ENCODE measurements around the gene DIPK1A. TPM values are rescaled to one million over a fixed set of nuclear protein-coding genes. Genes with fewer than 3 reads are reported as not detected.

DIPK1A gene
- total RNA-seq, 1 donor from 2014 or later = 0.20 TPM

DNA sequence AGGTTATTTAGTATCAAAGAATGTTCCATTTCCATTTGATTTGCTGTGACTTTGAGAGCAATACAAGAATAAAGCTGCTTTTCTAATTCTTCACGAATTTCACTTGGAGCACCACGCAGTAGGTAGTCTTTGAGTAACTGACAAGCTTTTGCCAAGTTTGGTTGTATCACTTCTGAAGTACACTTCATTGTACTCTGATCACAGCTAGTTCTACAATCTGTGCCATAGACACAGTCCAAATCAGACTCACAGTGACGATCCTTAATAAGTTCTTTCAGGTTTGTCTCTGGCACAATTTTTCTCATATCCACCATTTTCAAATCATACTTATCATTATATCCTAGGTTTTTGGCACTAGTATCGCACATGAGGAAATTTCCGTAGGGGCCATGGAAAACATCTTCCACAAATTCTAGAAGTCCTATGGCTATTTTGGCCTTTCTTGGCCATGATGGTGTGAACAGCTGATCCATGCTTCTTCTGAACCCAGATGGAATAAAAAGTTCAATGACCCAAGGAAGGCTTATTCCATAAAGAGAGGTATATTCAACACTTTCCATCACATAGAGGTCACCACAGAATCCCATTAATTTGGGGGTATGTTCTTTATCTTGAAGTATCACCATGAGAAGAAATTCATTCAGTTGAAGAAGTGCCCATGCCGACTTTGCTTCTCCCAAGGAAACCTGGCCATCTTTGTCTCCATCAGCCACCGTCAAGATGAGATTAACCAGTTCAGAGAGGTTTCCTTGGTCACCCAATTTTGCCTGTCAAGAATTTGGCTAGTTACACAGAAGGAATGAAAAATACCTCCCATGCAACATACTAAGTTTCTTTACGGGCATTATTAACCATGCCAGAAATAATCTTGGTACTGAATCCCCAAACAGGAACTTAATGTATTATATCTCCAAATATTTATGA, 117.6 kb downstream of the DIPK1A start:
- no peak for DNase-seq (ENCODE audit: low read depth in 2 of 2)

DNA sequence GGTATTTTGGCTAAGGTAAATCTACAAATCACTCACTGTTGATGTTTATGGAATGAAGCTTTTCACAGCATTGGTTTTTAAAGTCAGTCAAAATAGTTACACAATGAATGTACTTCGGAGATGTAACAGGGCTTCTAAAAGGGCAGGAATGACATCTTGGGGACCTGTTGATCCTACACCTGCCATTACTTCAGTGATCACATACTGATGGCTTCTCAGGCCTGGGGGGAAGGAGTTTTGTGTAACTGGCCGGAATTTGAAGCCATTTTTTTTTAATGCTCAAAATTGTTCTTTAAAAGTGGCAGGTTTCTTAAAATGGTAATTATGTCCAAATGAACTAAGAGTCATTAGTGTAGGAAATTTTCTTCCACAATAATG, 118.2 kb downstream of the DIPK1A start:
- DNase-seq (ENCODE audit: low read depth in 2 of 2) = no peak

DNA sequence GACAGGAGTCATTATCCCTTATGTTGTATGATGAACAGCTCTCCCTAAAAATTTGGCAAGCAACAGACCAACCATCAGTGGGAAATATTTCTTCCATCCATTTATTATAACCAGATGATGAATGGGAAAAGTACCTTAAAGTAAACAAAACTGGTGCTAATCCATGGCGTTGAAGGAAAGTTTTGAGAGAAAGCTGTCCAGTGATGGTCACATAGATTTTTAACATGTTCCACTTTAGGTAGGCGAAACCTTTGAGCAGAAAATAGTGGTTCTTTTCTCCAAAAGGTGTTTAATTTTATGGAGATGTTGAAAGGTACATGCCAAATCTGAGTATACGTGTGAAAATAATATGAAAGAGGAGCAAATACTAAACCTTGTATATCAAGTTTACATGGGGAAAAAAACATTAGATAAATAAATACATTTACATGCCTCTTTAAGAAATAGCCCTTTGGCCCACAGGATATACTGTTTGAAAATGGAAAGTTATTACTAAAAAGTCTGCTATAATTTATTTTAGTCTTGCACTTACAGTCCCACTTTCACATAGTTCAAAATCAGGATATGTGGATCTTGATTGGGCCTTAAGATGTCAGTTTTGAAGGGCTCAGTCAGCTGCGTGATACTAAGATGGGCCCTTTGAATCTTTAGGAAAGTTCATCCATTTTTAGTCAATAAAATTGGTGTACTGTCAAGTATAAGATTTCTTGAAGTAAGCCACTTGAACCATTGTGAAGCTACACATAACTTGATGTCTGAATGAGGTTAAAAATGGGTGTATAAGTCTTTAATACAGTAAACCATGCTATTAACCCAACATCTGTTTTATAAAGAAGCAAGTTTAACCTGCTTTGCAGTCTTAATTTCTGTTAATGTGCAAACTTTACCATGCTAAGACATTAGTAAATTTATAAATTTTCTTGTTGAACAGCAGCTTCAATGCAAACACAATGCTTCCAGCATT, 118.9 kb downstream of the DIPK1A start:
- no peak for DNase-seq (ENCODE audit: low read depth in 2 of 2)

DNA sequence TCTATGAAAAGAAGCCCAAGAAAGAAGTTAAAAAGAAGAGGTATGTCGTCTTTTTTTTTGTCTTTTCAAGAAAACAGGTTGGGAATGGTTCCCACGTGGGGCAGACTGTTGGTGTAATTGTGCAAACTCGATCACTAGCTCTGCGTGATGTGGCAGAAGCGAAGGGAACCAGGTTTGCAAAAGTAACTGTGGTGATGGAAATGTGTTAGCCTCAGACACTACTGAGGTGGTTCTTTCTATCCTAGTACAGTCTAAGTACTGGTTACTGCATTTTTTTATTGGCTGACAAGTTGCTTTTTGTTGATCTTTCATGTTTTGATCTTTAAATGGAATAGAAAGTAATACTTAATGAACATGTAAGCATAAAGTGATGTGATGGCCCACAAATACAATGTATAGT, 120.7 kb downstream of the DIPK1A start:
- DNase-seq (ENCODE audit: low read depth in 2 of 2) = no peak

DNA sequence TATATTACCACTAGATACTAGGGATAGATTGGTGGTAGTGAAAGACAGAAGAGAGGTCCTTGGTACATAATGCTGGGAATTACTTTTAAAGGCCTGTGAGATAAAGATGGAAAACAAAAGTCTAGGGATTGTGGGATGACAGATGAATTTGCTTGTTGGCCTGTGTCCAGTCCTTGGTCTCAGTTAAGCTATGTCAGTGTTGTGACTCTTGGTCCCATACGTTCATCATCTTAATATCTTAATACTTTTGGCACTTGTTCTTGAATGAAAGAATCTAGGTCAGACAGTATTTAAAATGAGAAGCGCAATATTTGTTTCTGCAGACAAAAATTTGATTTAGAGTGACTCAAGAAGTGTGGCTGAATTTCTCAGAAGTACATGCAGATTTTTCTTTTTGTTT, 121.8 kb downstream of the DIPK1A start:
- DNase-seq (ENCODE audit: low read depth in 2 of 2) = no peak

DNA sequence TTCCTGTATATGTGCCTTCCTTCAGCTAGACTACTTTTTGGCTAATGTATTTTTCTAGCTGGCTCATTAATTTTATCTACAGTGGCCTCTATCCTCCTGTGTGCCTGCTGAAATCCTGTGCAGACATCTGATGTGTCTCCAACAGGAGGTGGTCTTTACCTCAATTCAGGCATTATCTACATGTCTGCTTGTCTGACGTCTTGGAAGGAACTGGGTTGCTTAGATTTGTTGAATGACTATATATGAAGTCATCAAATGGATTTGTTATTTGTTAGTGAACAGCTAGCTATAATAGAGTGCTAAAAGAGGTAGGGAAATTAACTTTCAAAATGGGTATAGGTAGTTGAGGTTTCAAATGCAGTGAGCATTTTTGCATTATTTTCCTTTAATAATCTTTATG, 122.7 kb downstream of the DIPK1A start:
- no peak for DNase-seq (ENCODE audit: low read depth in 2 of 2)

DNA sequence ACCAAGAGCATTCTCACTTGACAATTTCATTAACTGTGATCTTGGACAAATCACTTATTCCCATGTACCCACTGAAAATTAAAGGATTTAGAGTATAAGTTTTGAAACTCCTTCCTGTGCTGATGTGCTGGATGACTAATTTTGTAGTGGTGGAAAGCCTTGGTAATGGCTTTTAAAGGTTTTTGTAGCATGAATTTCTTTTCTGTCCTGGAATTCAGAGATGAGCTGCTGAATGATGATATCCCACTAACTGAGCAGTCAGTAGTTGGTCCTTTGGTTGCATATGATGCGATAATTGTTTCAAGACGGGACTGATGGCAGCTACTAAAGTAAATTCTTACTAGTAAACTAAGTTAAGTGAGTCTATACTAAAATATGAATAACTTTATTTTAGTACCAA, 124.2 kb downstream of the DIPK1A start:
- peak in 1 of 2 donors; percentile 3 for DNase-seq (ENCODE audit: low read depth in 2 of 2)

DNA sequence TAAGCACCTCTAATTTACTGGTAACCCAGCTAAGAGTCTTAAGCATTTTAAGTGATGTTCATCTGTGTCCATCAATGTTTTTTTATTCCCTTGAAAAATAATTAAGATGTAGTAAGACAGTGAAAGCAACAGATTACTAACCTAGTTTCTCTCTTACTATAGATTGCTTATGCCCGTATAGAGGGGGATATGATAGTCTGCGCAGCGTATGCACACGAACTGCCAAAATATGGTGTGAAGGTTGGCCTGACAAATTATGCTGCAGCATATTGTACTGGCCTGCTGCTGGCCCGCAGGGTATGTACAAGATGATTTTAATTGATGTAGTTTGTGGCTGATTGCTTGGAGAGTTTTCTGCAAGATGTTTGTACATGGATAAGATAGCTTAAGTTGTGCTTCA, 126.6 kb downstream of the DIPK1A start:
- DNase-seq (ENCODE audit: low read depth in 2 of 2) = no peak

DNA sequence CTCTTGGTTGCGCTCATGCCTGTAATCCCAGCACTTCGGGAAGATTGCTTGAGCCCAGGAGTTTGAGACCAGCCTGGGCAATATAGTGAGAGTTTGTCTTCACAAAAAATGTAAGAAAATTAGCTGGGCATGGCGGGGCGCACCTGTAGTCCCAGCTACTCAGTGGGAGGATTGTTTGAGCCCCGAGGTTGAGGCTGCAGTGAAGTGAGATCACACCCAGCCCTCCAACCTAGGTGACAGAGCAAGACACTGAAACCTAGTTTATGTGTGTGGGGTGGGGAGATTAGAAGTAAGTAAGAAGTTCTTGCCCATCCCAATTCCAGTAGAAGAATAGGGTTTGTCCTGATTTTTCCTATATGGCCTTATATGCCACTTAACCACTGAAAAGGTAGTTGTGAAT, 127.4 kb downstream of the DIPK1A start:
- no peak for DNase-seq (ENCODE audit: low read depth in 2 of 2)

DNA sequence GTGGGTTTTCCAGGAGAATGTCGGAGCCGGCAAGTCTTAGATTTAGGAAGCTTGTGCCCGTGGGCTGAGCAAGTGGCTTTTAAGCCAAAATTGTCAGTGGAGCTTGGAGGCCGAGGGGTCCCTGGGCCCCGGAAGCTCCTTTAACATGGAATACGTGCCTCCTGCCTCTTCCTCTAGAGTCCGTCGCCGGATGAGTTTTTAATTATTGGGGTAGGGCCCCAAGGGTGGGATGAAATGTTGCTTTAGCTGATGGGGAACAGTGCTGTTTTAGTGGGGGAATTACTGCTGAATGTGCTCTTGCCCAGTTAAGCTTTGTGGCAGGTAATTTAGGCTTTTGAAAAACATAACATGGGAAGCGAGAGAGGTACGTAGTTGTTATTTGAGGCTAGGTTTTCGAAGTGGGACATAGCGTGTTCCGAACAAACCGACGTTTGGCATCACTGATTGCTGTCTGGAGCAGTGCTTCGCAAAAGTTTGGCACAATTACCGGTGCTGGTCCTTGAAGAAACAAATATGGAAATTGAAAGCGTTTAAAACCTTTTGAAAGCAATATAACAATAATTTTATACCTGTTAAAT, 128.6 kb downstream of the DIPK1A start:
- peak; percentile 33 to 45 for DNase-seq (ENCODE audit: low read depth in 2 of 2)

DNA sequence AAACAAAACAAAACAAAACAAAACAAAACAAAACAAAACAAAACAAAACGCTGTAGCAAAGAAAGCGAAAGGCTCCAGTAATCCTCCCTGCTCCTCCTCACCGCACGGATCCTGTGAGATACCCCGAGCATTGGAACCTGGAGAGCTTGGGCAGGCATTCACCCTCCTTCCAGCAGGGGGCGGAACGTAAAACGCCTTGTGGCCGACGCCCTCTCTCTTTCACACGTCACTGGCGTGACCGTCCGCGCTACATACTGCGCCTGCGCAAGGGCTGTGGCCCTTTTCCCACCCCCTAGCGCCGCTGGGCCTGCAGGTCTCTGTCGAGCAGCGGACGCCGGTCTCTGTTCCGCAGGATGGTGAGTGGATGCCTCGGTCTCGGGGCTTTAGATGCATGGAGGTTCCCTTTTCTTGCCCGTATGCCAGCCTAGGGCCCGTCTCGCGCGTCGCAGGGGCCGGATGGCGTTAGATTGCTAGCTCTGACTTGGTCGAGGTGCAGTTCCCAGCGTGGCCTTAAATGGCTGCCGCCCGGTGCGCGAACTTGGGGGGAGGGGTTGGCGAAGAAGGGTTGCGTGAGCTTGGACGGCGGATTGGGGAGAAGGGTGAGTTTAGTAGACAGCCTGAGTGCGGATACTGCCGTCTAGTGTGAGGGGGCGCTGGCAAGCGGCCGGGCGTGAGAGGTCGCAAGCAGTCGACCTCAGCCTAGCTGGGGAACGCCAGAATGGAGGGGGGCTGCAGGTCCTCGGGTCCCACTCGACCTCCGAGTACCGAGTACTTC, 129.3 kb downstream of the DIPK1A start, which contains the start of gene RPL5:
TSS of gene RPL5 (plus strand) at position 279 of the 775 bp plus-strand sequence. CDS start at position 354, 75 bp downstream.
- DNase-seq (ENCODE audit: low read depth in 2 of 2) = peak; percentile 98 to 99

DNA sequence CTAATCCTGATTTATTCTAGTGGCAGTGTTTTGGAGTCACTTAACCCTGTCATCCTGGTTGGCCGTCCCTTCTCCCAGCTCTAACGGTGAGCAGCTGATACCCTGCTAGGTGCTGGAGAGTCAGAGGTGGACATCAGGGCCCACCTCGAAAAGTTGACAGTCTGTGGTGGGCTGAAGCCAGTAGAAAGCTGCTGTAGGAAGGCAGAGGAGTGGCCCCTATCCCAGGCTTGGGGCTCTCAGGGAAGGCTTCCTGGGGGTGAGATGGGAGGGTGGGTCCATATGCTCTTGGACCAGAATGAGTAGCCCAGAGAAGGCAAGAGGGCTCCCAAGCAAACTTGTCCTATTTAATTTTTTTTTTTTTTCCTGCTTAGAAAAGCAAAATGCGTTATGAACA, 129.9 kb downstream of the DIPK1A start:
- no peak for DNase-seq (ENCODE audit: low read depth in 2 of 2)

DNA sequence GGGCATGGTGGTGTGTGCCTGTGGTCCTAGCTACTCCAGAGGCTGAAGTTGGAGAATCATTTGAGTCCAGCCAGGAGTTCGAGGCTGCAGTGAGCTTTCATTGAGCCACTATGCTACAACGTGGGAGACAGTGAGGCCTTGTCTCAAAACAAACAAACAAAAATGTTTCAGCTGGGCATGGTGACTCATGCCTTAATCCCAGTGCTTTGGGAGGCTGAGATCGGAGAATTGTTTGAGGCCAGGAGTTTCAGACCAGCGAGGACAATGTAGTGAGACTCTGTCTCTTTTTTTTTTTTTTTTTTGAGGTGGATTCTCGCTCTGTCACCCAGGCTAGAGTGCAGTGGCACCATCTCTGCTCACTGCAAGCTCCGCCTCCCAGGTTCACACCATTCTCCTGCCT, 134.5 kb downstream of the DIPK1A start:
- no peak for DNase-seq (ENCODE audit: low read depth in 2 of 2)

DNA sequence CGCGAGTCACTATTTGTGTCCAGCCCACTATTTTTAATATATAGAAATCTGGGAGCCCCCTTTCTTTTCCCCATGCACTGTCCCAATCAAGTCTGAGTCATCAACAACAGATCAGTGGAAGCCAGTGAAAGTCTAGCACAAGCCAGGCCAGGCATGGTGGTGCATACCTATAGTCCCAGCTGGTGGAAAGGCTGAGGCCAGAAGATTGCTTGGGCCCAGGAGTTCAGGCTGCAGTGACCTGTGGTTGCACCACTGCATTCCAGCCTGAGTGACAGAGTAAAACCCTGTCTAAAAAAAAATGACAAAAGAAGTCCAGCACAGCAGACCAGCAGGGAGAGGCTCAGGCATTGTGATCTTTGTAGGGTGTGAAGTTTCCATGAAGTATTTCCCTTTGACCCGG, 138.4 kb downstream of the DIPK1A start:
- DNase-seq (ENCODE audit: low read depth in 2 of 2) = peak in 1 of 2 donors; percentile 27

DNA sequence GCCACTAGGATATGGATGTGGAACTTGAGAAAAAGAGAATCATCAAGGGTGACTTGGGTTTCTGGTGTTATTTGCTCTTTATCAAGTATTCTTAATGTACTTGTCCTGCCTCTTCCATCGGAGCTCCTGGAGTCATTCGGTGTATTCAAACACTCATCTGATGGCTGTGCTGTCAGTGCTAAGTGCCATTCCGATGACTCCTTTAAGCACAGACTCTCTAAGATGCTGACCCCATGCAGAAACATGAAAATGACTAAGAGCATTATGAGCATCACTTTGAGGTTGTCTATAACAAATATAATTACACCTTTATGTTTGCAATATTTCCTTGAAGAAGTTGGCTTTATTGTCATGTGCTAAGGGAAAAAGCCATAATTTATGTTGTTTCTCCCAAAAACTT, 140.7 kb downstream of the DIPK1A start:
- no peak for DNase-seq (ENCODE audit: low read depth in 2 of 2)

DNA sequence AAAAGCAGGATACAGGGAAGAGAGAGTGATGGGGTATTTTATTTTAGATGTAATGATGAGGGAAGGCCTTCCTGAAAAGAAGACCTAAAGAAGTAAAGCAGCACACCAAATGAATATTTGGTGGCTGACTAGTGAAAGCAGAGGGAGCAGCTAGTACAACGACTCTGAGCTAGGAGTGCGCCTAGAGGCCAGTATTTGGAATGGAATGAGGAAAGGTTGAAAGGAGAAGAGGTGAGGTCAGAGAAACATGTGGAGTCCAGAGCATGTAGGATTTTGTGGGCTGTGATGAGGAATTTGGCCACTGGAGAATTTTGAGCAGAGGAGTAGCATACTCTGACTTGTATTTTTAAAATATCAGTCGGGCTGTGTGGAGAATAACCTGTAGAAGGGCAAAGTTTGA, 141.2 kb downstream of the DIPK1A start:
- DNase-seq (ENCODE audit: low read depth in 2 of 2) = no peak

DNA sequence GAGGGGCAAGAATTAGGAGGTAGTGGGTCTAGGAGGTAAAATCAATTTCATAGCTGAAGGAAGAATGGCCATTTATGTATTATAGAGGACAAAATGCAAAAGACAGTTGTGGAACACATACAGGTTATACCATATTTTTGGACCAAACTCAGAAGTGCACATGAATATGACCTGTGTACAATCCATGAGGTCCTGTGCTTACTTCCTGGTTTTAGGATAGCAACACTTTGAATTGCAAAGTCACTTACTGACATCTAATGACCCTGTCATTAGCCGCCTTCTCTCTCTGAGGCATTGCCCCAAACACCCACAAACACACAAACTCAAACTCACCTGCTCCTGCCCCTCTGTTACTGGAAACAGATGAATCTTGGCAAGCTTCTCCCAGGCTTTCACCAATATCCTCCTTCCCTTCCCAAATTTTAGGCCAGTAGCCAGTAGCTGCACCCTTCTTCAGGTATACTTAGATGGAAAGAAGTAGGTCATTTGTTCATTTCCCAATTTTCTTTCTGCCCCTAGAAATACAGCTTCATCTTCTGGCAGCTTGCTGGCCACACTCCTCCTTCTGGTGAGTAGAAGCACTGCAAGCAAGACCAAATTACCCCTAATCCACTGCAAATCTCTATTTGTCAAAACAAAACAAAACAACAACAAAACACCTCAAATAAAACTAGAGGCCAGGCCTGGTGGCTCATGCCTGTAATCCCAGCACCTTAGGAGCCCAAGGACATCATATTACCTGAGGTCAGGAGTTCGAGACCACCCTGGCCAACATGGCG, 143.1 kb downstream of the DIPK1A start:
- DNase-seq (ENCODE audit: low read depth in 2 of 2) = peak; percentile 56

DNA sequence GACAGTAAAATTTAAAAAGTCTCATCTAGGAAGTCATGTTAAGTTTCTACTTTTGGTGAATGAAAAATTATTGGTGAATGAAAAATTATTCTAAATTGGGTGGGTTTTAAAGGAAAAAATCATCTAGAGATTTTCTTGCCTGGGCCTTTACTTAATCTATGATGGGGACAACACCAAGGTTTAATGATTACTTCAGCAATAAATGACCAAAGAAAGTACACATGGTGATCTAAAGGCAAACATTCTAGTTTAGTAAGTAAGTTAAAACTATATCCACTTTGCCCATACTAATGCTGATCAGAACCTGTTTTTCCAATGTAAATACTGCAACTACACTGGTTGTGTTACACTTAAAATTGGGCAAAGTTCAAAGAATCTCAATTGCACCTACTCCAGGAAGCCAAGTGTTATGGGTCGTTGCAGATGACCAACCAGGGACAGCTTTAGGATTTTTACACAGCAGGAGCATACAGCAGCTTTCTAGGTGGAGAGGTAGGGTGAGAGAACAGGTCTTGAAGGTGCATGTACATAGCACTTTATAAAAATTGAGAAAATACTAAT, 144.0 kb downstream of the DIPK1A start:
- no peak for DNase-seq (ENCODE audit: low read depth in 2 of 2)

DNA sequence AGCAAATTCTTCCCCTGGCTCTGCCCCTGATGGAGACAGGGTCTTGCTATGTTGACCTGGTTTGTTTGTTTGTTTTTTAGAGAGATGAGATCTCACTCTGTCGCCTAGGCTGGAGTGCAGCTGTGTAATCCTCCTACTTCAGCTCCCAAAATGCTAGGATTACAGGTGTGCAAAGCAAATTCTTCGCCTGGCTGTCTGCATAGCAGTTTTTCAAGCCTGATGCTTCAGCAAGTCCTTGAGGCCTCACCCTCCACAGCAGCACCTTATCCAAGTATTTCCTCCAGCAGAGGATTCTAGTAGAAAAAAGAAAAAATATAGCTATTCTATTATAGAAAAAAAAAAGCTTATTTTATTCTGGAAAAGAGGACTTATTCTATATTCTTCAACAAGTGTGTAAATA, 144.5 kb downstream of the DIPK1A start:
- no peak for DNase-seq (ENCODE audit: low read depth in 2 of 2)

DNA sequence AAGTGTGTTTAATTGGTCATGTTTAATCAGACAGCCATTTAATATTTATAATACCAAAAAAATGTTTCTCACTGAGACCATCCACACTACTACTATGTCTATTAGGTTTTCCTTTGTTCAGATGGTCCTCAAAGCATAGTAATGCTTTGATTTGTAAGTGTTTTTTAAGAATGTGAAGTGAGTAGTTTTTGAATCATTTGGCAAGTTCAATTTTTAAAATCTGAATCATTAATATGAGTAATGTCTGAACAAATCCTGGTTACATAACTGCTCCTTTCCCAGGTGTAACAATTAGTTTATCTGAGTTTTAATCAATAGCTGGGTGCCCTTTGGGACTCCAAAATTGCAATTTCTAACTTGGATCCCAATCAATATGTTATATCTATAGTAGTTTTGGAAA, 152.9 kb downstream of the DIPK1A start:
- no peak for DNase-seq (ENCODE audit: low read depth in 2 of 2)
